ENCODE measurements around the gene ASB3.

ASB3 gene

GRCh38 chr2:53751728-53752127 is 35.0 kb downstream of the ASB3 start:
- TF ChIP-seq CTCF (IDR thresholded peaks at IDR 0.05; ENCODE audit: borderline replicate concordance, extremely low read depth, low read length, poor library complexity, severe bottlenecking) (no peak), EZH2 (IDR thresholded peaks at IDR 0.05; ENCODE audit: borderline replicate concordance, low read depth, low read length, severe bottlenecking) (no peak)
- Histone ChIP-seq H3K4me1 (ENCODE audit: insufficient read depth, low read length) (no peaks in the 10 kb centered on the region), H3K27me3 (ENCODE audit: insufficient read depth, low read length, poor library complexity) (no peaks in the 10 kb centered on the region), H3K27ac (ENCODE audit: low read length) (no peak overlapping the region), H3K4me2 (ENCODE audit: insufficient read depth, low read length) (no peak overlapping the region), H3K9ac (ENCODE audit: low read depth, low read length) (no peak overlapping the region), H3K9me3 (ENCODE audit: insufficient read depth, low read length, severe bottlenecking) (no peaks in the 10 kb centered on the region), H3K79me2 (ENCODE audit: insufficient read depth, low read length) (no peaks in the 10 kb centered on the region), H4K20me1 (ENCODE audit: insufficient read depth, low read length) (no peaks in the 10 kb centered on the region), H3K4me3 (ENCODE audit: low read depth in 1 of 2, low read length in 2 of 2) (no peak overlapping the region), H2AFZ (ENCODE audit: low read depth, low read length) (no peak overlapping the region), H3K36me3 (ENCODE audit: insufficient read depth, low read length) (peaks cover 34% of the 10 kb centered on the region)
- no peak for DNase-seq
- ATAC-seq (ENCODE audit: insufficient read depth, low read depth), result no peak

- Histone ChIP-seq H3K27ac (ENCODE audit: low read length) (no peak overlapping the region), H3K4me1 (ENCODE audit: insufficient read depth, low read length) (no peaks in the 10 kb centered on the region), H3K36me3 (ENCODE audit: insufficient read depth, low read length) (peaks cover 31% of the 10 kb centered on the region), H4K20me1 (ENCODE audit: insufficient read depth, low read length) (no peaks in the 10 kb centered on the region), H2AFZ (ENCODE audit: low read depth, low read length) (no peak overlapping the region), H3K79me2 (ENCODE audit: insufficient read depth, low read length) (no peaks in the 10 kb centered on the region), H3K27me3 (ENCODE audit: insufficient read depth, low read length, poor library complexity) (no peaks in the 10 kb centered on the region), H3K9me3 (ENCODE audit: insufficient read depth, low read length, severe bottlenecking) (no peaks in the 10 kb centered on the region), H3K4me2 (ENCODE audit: insufficient read depth, low read length) (no peak overlapping the region), H3K9ac (ENCODE audit: low read depth, low read length) (no peak overlapping the region), H3K4me3 (ENCODE audit: low read depth in 1 of 2, low read length in 2 of 2) (no peak overlapping the region)
- DNase-seq, result no peak
- TF ChIP-seq EZH2 (IDR thresholded peaks at IDR 0.05; ENCODE audit: borderline replicate concordance, low read depth, low read length, severe bottlenecking) (no peak), CTCF (IDR thresholded peaks at IDR 0.05; ENCODE audit: borderline replicate concordance, extremely low read depth, low read length, poor library complexity, severe bottlenecking) (no peak)
- ATAC-seq (ENCODE audit: insufficient read depth, low read depth), result no peak
Observed at GRCh38 chr2:53750041-53750768, 36.5 kb downstream of the ASB3 start.

- Histone ChIP-seq H3K4me1 (ENCODE audit: insufficient read depth, low read length) (no peaks in the 10 kb centered on the region), H3K79me2 (ENCODE audit: insufficient read depth, low read length) (0 out of 2 replicates have a peak, but pooled peaks cover 2% of the 10 kb centered on the region), H3K27me3 (ENCODE audit: insufficient read depth, low read length, poor library complexity) (no peaks in the 10 kb centered on the region), H2AFZ (ENCODE audit: low read depth, low read length) (no peak overlapping the region), H3K36me3 (ENCODE audit: insufficient read depth, low read length) (peaks cover 32% of the 10 kb centered on the region), H3K4me2 (ENCODE audit: insufficient read depth, low read length) (no peak overlapping the region), H3K9ac (ENCODE audit: low read depth, low read length) (no peak overlapping the region), H3K4me3 (ENCODE audit: low read depth in 1 of 2, low read length in 2 of 2) (no peak overlapping the region), H3K27ac (ENCODE audit: low read length) (no peak overlapping the region), H3K9me3 (ENCODE audit: insufficient read depth, low read length, severe bottlenecking) (no peaks in the 10 kb centered on the region), H4K20me1 (ENCODE audit: insufficient read depth, low read length) (no peaks in the 10 kb centered on the region)
- ATAC-seq (ENCODE audit: insufficient read depth, low read depth), result no peak
- TF ChIP-seq EZH2 (IDR thresholded peaks at IDR 0.05; ENCODE audit: borderline replicate concordance, low read depth, low read length, severe bottlenecking), result no peak
- TF ChIP-seq CTCF (IDR thresholded peaks at IDR 0.05; ENCODE audit: borderline replicate concordance, extremely low read depth, low read length, poor library complexity, severe bottlenecking), result no peak
- no peak for DNase-seq
Observed at GRCh38 chr2:53744395-53745065, 42.2 kb downstream of the ASB3 start.
